ENCODE results near the gene TBX10. TPM values are rescaled to one million over a fixed set of nuclear protein-coding genes. Genes with fewer than 3 reads are reported as not detected.

TBX10 gene
- total and polyA plus RNA-seq, 12 donors: 0.17 to 0.44 (median 0.28) TPM; not detected in 9

GRCh38 chr11:67581469-67581868 lies 58.1 kb downstream of the TBX10 start:
- H3K4me1 ChIP-seq: peaks cover 0 to 38% (median 16%) of the 10 kb centered on the region in 9 donors
- intact Hi-C loops (cut with DNase I): loop anchor here in 2 of 10 donors (5.0 to 10.0 kb wide), 2 partner anchors 74 to 77 kb away; partner anchors contain the start of genes CDK2AP2 (in 2 of the 2) and PITPNM1 (in 2 of the 2)
- no peak for DNase-seq

More at GRCh38 chr11:67581469-67581868, 58.1 kb downstream of the TBX10 start:
- no peak for TF ChIP-seq CTCF (IDR thresholded peaks at IDR 0.05)
- H3K36me3 ChIP-seq: peaks cover 0 to 19% (median 0%) of the 10 kb centered on the region in 9 donors
- H3K9me3 ChIP-seq: no peaks in the 10 kb centered on the region
- peaks cover 0 to 15% (median 5%) of the 10 kb centered on the region in 7 donors for H3K27me3 ChIP-seq
- no peak for ATAC-seq
- no peak overlapping the region for H3K4me3 ChIP-seq
- H3K27ac ChIP-seq: no peak overlapping the region
- 64 to 66% methylated on average over 11 of the region's 11 CpGs for WGBS, 2 donors

Other genes starting within 250 kb of the TBX10 start
- gene RAD9A, start 247.8 kb downstream of the TBX10 start, total RNA-seq: 10 to 100 TPM in 1 of 10 donors, 1 to 10 TPM in 9; 4.8 to 13.8 (median 6.4) TPM
- 10 to 100 TPM in 1 of 2 donors, 1 to 10 TPM in 1; 9.9 to 15.0 TPM for gene RAD9A, start 247.8 kb downstream of the TBX10 start, polyA plus RNA-seq
- 100 to 1,000 TPM in 7 of 10 donors, 10 to 100 TPM in 3; 92.0 to 143 (median 103) TPM for gene PPP1CA, start 237.9 kb downstream of the TBX10 start, total RNA-seq
- 100 to 1,000 TPM in 1 of 2 donors, 10 to 100 TPM in 1; 80.2 to 186 TPM for gene PPP1CA, start 237.9 kb downstream of the TBX10 start, polyA plus RNA-seq
- gene TBC1D10C, start 235.7 kb downstream of the TBX10 start, total RNA-seq: 1 to 10 TPM in 2 of 10 donors, under 1 TPM in 8; 0.26 to 7.1 (median 0.65) TPM
- 1 to 10 TPM in 1 of 2 donors, under 1 TPM in 1; 0.62 to 1.4 TPM for gene TBC1D10C, start 235.7 kb downstream of the TBX10 start, polyA plus RNA-seq
- gene CARNS1, start 224.1 kb downstream of the TBX10 start, total RNA-seq: 10 to 100 TPM in 9 of 10 donors, 1 to 10 TPM in 1; 6.1 to 26.6 (median 19.0) TPM
- gene CARNS1, start 224.1 kb downstream of the TBX10 start, polyA plus RNA-seq: 10 to 100 TPM in 1 of 2 donors, under 1 TPM in 1; 0.55 to 10.9 TPM
- gene RPS6KB2, start 211.3 kb downstream of the TBX10 start, total RNA-seq: 10 to 100 TPM; 16.3 to 30.4 (median 20.8) TPM
- gene RPS6KB2, start 211.3 kb downstream of the TBX10 start, polyA plus RNA-seq: 10 to 100 TPM; 32.2 to 46.3 TPM
- 10 to 100 TPM in 1 of 10 donors, 1 to 10 TPM in 3, under 1 TPM in 4, not detected in 2; 0.42 to 10.1 (median 0.96) TPM for gene PTPRCAP, start 202.1 kb downstream of the TBX10 start, total RNA-seq
- 1 to 10 TPM; 1.7 to 3.1 TPM for gene PTPRCAP, start 202.1 kb downstream of the TBX10 start, polyA plus RNA-seq
- 10 to 100 TPM; 12.2 to 38.7 (median 19.6) TPM for gene CORO1B, start 196.3 kb downstream of the TBX10 start, total RNA-seq
- 10 to 100 TPM; 29.1 to 42.3 TPM for gene CORO1B, start 196.3 kb downstream of the TBX10 start, polyA plus RNA-seq
- not detected for gene GPR152, start 187.0 kb downstream of the TBX10 start, total RNA-seq
- not detected for gene GPR152, start 187.0 kb downstream of the TBX10 start, polyA plus RNA-seq
- 1 to 10 TPM in 2 of 10 donors, under 1 TPM in 7, not detected in 1; 0.17 to 1.5 (median 0.70) TPM for gene CABP4, start 184.4 kb downstream of the TBX10 start, total RNA-seq
- 1 to 10 TPM in 1 of 2 donors, under 1 TPM in 1; 0.39 to 1.5 TPM for gene CABP4, start 184.4 kb downstream of the TBX10 start, polyA plus RNA-seq
- 100 to 1,000 TPM in 1 of 10 donors, 10 to 100 TPM in 9; 69.8 to 104 (median 81.2) TPM for gene TMEM134, start 170.5 kb downstream of the TBX10 start, total RNA-seq
- gene TMEM134, start 170.5 kb downstream of the TBX10 start, polyA plus RNA-seq: 10 to 100 TPM; 78.0 to 94.4 TPM
- 10 to 100 TPM; 37.5 to 63.0 (median 49.8) TPM for gene AIP, start 156.7 kb downstream of the TBX10 start, total RNA-seq
- gene AIP, start 156.7 kb downstream of the TBX10 start, polyA plus RNA-seq: 100 to 1,000 TPM in 1 of 2 donors, 10 to 100 TPM in 1; 74.8 to 104 TPM
- 10 to 100 TPM; 21.3 to 68.9 (median 28.8) TPM for gene PITPNM1, start 134.4 kb downstream of the TBX10 start, total RNA-seq
- 10 to 100 TPM; 24.9 to 40.1 TPM for gene PITPNM1, start 134.4 kb downstream of the TBX10 start, polyA plus RNA-seq
- gene CDK2AP2, start 131.6 kb downstream of the TBX10 start, total RNA-seq: 10 to 100 TPM; 29.3 to 94.1 (median 53.4) TPM
- 100 to 1,000 TPM in 1 of 2 donors, 10 to 100 TPM in 1; 80.0 to 602 TPM for gene CDK2AP2, start 131.6 kb downstream of the TBX10 start, polyA plus RNA-seq
- gene CABP2, start 116.3 kb downstream of the TBX10 start, total RNA-seq: not detected
- not detected for gene CABP2, start 116.3 kb downstream of the TBX10 start, polyA plus RNA-seq
- gene GSTP1, start 56.0 kb downstream of the TBX10 start, total RNA-seq: 100 to 1,000 TPM; 249 to 430 (median 303) TPM
- 100 to 1,000 TPM; 462 to 642 TPM for gene GSTP1, start 56.0 kb downstream of the TBX10 start, polyA plus RNA-seq
- 100 to 1,000 TPM; 406 to 712 (median 638) TPM for gene NDUFV1, start 32.8 kb downstream of the TBX10 start, total RNA-seq
- 100 to 1,000 TPM; 295 to 387 TPM for gene NDUFV1, start 32.8 kb downstream of the TBX10 start, polyA plus RNA-seq
- gene NUDT8, start 9.8 kb downstream of the TBX10 start, total RNA-seq: 10 to 100 TPM; 40.5 to 93.4 (median 51.7) TPM
- 100 to 1,000 TPM in 1 of 2 donors, 10 to 100 TPM in 1; 48.1 to 107 TPM for gene NUDT8, start 9.8 kb downstream of the TBX10 start, polyA plus RNA-seq
- not detected for gene ACY3, start 11.0 kb upstream of the TBX10 start, total RNA-seq
- gene ACY3, start 11.0 kb upstream of the TBX10 start, polyA plus RNA-seq: not detected
- not detected for gene ALDH3B2, start 34.9 kb upstream of the TBX10 start, total RNA-seq
- under 1 TPM in 1 of 2 donors, not detected in 1; 0.03 TPM for gene ALDH3B2, start 34.9 kb upstream of the TBX10 start, polyA plus RNA-seq